ENCODE results near the gene SH2D4B.

Gene SH2D4B

DNA sequence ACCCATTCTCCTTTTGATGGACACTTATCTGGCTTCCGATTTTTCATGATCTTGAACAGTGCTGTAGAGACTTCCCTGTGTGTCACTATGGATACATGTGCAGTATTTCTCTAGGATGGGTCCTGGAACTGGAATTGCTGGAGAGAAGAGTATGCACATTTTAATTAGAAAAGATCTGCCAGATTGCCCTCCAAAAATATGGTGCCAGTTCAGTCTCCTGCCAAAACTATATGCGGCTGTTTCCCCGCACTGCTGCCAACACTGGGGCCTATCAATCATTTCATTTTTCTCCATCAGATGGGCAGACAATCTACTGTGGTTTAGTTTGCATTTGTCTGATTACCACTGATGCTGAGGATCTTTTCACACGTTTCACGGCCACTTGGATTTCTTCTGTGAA is 105.0 kb downstream of the SH2D4B start:
- no peak for DNase-seq (ENCODE audit: low spot score)

DNA sequence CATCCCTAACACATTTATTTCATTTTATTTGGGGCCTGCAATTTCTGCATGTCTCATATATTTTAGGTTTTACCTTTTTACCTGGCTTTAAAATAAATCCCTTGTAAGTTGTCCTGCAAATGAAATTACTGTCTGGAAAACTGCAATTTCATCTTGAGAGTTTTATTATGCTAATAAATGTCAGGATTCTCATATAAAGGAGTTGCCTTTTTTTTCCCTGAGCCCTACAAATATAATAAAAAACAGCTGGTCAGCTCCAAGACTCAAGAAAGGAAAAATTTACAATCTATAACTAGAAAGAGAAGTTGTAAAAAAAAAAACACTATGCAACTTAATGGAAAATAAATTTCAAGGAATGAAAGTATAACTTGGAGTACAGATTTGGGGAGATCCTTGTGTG is 108.7 kb downstream of the SH2D4B start:
- DNase-seq (ENCODE audit: low spot score) = no peak

DNA sequence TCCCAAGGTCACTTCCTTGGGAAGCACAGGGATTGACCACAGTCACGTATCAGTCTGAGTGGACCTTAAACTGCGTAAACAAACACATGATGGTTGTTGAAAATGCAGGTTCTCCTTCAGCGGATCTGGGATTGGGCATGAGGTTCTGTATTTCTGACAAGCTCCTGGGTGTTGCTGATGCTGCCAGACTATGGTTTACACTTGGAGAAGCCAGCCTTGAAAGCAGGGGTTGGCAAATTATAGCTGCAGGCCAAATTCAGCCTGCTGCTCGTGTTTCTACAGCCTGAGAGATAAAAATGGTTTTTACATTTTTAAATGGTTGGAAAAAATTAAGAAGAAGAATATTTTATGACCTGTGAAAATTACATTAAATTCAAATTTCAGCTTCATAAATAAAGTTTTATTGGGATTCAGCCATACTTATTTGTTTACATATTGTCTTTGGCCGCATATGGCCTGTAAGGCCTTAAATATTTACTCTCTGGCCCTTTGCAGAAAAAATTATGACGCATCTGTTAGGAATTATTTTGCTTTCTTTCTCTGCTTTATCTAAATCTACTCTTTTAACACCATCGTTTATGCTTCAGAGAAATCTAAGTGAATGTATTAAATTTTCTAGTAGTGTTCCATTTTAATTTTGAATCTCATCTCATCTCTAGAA is 109.6 kb downstream of the SH2D4B start:
- no peak for DNase-seq (ENCODE audit: low spot score)

DNA sequence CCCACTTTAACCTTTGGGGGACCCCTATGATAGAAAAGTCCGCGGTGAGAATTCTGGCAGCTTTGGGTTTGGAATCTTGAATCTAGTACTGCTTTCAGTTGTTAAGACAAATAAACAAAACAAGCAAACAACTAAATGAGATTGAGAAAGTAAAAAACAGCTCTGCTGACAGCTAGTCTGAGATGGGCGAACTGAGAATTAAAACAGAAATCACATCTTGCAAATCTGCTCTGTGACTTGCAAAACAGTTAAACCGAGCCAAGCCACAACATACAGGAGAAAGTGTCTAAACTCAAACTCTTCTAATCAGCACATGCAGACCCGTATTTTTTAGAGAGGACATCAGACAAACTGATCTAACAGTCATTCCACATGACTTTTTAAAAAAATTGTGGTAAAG is 110.4 kb downstream of the SH2D4B start:
- no peak for DNase-seq (ENCODE audit: low spot score)

DNA sequence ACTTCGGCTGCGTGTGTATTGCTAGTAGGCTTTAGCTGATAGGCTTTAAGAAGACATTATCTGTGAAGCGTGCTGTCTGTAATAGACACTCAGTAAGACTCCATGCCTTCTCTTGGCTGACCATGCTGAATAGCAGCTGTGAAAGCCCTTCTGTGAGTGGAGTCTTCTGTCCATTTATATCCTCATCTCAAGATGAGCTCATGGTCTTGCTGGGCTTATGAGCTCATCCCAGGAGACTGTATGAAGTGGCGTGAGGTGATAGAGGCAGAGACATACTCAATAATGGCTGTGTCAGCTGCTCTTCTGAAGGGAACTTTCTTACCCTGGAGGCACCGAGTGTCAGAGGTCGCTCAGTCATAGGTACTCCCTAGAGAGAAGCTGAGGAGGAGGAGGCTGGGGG is 111.5 kb downstream of the SH2D4B start:
- no peak for DNase-seq (ENCODE audit: low spot score)

DNA sequence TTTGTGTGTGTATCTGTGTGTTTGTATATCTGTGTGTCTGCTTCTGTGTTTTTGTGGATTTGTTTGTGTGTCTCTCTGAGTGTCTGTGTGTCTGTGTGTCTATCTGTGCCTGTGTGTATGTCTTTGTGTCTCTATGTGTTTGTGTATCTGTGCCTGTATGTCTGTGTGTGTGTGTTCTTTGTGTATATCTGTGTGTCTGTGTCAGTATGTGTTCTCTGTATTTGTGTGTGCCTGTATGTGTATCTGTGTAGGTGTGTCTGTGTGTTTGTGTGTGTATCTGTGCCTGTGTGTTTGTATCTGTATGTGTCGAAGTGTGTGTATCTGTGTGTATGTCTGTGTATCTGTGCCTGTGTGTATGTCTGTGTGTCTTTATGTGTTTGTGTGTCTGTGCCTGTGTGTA is 118.2 kb downstream of the SH2D4B start:
- no peak for DNase-seq (ENCODE audit: low spot score)

DNA sequence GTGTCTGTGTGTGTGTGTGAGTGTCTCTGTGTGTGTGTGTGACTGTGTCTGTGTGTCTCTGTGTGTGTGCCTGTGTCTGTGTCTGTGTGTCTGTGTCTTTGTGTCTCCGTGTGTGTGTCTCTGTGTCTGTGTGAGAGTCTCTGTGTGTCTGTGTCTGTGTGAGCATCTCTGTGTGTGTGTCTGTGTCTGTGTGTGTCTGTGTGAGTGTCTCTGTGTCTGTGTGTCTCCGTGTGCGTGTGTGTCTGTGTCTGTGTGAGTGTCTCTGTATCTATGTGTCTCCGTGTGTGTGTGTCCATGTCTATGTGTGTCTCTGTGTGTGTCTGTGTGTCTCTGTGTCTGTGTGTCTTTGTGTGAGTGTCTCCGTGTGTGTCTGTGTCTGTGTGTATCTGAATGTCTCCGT is 120.4 kb downstream of the SH2D4B start:
- DNase-seq (ENCODE audit: low spot score) = no peak

DNA sequence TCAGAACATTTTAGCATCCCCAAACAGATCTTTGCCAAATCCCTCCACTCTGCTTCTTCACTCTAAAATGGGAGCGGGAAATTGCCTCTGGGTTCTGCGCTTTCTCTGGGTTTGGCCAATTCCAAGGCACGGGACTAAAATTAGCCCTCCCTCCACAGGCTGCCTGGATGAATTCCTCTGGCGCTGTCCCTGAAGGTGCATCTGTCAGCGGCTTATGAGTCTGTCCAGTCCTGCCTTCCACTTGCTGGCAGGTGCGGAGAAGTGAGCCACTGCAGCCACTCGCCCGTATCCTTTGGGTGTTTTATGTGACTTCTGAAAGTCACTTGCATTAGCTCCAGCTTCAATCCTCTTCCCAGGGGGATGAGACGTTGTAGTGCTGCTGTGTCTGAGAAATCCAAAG is 121.6 kb downstream of the SH2D4B start:
- DNase-seq (ENCODE audit: low spot score) = no peak

DNA sequence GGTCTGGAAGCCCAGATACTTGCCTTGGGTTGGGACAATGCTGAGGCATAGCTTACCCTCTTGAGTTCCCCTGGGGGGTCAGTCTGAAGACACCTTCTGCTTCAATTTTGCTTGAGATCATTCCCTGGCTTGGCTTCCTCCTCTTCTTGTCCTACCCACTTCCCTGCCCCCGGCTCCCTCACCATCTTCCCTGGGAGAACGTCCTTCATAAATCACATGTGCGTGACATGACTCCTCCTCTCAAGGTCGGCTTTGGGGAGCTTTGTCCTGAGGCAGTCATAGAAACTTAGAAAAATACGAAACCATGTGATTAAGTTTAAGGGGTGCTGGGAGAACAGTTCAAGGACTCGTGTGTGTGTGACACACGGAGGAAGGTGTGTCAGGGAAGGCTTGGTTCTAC is 122.6 kb downstream of the SH2D4B start:
- DNase-seq (ENCODE audit: low spot score) = no peak

DNA sequence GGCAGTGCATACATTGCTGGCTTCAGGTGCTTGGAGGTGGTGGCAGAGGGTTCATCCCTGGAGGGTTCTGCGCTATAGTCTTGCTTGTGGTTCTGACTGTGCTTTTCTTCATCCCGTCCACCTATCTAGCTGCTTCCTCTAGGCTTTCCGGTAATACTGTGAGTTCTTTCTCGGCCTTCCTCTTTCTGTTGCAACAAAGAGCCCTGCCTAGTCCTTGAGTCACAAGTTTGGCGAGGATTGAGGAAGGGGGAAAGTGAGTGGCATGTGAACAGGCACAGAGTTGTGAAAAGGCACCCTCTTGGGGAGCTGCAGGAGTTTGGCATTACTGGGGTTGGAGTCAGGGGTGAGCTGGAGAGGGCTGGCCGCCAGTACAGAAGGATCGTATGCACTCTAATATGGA is 123.0 kb downstream of the SH2D4B start:
- DNase-seq (ENCODE audit: low spot score) = peak; percentile 44

DNA sequence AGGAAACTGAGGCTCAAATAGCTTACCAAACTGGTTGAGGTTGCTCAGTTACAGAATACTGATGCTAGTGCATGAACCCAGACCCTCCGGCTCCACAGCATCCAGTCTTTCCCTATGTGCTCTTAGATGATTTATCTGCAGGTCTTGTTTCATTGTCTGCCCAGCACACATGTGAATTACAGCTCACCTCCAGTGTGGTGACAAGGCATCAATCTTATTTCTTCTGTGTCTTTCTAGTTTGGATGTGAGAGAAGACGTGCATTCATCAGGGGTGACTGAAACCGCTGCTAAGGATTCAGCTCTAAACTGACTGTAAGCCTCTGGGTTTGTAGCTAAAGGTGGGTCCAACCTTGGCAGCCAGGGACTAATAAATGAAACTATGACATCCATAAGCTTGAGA is 123.8 kb downstream of the SH2D4B start:
- no peak for DNase-seq (ENCODE audit: low spot score)

DNA sequence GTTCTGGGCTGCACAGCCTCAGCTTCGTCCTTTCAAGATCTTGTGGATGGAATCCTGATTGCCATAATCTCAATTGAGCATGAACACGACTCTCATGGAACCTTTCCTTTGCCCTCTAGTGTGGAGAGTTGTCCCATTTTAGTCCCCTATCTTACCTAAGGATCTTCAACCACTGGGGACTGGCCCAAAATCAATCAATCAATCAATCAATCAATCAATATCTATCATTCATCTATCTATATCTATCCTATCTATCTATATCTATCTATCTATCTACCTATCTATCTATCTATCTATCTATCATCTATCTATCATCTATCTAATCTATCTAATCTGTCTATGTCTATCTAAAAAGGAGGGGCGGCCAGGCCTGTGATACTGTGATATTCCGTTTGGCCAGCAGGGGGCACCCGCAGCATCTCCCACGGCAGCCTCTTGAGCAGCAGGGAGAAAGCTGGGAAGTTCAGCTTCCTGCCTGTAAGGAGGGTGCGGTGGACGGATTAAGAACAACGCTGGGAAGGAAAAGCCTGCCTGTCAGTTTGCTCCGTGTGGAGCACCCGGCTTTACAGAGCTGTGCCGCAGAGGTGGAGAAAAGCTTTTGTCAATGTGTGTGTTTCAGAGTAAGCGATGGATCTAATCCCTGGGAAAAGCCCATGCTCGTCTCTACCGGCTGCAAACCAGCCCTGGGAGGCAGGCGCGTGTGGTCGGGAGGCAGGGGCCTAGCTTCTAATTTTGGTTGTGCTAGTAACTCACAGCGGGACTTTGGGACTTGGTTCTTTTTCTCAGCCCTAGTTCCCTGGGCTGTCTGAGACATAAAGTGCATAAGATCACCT is 124.9 kb downstream of the SH2D4B start:
- peak; percentile 70 for DNase-seq (ENCODE audit: low spot score)

DNA sequence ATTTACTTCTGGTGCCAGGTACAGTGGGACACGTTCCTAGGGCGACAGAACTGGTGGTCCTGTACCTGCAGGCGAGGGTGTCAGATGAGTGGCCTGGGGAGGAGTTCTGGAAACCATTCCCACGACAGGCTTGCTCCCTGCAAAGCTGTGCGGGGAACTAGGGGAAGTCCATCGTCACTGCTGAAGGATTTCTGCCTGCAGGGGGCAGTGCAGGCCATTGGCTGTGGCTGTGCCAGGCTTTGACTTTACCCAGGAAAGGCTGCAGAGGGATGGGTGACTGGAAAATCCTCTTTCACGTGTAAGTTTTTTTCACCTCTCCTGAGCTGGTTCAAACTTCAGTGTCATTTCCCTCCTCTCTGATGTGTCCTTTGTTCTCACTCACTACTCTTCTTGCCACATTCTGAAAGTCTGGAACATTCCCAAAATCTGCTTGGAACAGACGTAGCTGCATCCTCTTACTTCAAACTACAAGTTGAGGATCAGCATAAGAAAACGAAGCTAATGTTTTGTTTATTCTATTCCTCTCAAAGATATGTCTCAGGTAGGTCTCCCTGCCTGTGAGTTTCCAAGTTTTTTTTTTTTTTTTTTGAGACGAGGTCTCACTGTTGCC is 126.5 kb downstream of the SH2D4B start:
- DNase-seq (ENCODE audit: low spot score) = peak; percentile 58

DNA sequence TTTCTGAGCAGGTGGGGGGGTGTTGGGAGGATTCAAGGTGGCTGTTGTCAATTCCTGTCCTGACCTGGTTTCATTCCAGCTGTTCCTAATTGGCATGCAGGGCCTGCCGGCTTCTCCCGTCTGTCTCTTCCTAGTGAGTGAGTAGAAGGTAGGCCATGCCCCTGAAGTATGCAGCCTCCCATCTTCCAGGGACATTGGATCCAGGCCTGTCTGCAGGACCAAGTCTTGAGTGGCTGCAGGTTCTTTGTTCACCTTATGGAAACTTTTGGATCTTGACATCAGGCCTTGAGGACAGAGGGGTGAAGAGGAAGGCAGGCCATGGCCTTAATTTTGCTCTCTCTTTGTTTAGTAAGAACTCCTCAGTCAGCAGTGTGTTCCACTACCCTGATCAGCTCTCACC is 131.8 kb downstream of the SH2D4B start:
- no peak for DNase-seq (ENCODE audit: low spot score)

DNA sequence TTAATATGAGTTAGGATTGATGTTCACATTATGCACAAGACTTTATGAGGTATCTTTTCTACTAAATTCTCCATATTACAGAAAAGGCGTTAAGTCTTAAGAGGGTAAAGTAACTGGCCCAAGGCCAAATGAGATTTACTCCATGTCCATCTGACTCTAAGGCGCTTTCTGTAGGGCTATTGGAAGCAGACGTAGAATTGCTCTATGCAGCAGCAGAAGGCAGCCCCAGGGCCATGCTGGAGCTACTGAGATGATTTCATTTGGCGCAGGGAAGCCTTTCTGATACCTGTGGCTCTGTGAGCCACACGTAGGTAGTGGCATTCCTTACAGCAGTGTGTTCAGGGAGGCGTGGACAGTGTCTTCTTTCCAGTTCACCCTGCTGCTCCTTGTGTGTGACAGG is 133.1 kb downstream of the SH2D4B start:
- no peak for DNase-seq (ENCODE audit: low spot score)

DNA sequence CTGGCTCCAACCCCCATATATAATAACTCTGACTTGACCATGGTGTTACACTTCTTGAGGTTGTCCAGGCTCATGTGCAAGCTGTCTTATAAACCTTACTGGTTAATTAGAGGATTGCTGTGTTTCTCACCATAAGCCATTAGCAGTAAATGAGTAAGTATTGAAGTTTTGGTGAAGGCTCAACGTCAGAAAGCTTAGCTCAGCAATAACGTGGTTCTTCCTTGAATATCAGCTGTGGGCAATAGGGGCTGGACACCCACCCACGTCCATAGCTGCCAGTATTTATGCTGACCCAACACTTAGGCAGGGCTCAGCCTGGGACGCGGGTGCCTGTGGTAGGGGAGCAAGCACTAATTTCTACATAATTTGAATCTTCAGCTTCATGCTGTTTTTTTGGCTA is 134.1 kb downstream of the SH2D4B start:
- DNase-seq (ENCODE audit: low spot score) = no peak

DNA sequence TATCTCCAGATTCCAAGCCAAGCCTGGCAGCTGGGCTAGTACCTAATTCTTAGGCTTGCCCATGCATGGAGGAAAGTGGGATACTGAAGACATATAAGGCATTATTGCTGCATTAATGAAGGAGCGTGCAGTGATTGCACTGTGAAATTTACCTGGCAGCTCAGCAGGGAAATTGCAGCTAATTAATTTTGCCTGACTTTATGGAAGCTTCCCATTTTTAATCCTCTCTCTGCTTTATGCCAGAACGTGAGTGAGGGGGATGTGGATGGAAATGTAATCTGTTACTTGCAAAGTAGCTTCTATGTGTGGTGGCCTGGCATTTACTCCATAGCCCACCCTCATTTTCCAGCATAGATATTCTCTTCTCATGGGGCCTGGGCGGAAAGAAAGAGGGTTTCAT is 134.9 kb downstream of the SH2D4B start:
- DNase-seq (ENCODE audit: low spot score) = no peak

DNA sequence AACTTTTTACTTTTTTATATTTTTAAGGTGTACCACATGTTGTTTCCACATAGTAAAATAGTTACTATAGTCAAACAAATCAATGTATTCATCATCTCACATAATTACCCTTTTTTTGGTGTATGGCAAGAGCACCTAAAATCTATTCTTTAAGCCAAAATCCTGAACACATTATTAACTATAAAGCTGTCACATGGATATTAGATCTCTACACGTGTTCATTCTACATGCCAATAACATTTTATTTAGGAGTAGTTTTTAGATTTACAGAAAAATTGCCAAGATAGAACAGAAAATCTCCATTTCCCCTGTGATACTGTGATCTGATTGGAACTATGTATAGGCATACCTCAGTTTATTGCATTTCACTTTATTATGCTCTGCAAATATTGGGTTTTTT is 137.1 kb downstream of the SH2D4B start:
- DNase-seq (ENCODE audit: low spot score) = no peak

DNA sequence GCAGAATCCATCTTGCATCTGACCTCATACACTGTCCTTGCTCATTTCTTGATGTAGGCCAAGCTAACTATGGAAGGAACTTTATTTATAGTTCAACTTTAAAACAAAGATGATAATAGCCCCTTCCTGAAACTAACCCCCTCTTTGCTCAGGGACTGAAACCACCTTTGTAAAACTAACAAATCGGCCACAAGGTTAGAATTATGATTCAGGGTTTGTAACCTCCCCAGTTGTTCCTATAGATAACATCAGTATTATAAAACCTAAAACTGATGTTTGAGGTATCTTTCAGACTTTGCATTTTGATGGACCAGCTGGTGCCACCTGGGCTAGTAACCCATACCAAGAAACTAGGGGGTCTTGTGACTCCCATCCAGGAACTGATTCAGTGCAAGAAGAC is 143.4 kb downstream of the SH2D4B start:
- DNase-seq (ENCODE audit: low spot score) = no peak

DNA sequence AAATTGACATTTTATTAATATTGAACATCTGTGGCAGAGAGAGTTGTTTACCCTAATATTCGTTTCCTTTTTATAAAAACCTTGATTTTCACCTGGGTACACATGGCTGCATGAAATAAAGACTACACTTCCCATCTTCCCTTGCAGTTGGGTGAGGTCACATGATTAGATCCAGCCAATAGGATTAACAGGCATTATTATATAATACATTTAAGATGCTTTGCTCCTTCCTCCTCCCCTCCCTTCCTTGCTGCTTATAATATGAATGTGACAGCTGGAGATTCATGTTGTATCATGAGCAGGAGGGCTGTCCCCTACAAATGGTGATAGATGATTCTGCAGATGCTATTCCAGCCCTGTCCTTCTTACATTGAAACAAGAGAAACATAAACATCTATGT is 146.6 kb downstream of the SH2D4B start:
- DNase-seq (ENCODE audit: low spot score) = peak; percentile 26

DNA sequence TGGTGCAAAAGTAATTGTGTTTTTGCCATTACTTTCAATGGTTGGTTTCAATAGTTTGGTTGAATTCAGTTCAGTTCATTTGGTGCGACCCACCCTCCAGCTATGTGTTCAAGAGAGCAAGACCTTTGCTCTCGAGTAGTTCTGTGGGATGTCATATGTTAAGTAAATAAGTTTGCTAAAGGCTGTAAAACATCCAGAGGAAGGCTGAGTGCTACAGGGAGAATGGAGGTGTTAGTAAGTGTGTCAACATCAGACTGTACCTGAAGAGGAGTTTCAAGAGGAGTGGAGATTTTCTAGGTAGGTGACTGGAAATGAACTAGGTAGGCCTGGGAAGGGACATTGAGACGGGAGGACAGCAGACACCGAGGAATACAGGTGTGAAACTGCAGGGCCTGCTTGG is 147.7 kb downstream of the SH2D4B start:
- no peak for DNase-seq (ENCODE audit: low spot score)

DNA sequence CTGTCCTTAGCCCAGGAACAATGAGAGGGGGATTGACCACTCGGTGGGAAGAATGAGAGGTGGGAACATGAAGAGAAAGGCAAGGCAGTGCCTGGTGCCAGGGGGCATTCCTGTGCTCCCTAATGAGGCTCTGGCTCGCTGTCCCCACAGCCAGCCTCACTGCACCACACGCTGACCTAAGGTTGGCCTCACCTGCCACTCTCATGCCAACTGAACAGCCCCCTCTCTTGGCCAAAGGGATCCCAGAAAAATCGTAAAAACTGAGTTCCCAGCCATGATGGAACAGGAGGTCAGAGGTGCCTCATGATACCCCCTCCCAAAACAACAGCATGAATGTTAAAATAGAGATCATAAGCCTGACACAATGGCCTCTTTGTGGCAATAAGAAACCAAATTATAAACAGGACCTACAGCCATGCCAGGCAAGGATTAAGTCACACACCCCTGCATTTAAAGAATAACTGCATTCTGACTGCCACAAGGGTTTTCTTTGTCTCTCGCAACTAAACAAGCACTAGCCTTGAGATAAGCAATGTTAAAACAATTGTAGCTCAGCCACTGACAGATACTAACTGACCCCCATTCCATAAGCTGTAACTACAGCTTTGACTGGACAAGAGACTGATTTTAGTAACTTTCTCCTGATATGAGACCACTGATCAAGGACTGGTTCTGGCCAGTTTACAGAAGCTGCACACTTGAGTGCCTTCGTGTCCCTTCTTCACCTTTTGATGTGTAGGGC is 149.2 kb downstream of the SH2D4B start:
- no peak for DNase-seq (ENCODE audit: low spot score)

DNA sequence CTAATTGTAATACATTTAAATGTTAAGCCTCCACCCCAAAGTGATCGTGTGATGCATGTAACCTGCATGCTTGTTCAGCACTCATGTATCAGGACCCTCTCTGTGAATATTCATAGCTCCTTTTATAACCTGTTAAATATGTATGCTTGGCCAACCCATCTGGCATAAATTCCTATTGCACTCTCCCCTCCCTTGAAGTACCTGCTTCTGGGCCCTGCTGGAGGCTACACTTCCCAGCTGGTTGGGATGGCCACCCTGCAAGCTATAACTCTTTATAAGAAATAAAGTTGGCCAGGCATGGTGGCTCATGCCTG is 149.7 kb downstream of the SH2D4B start:
- DNase-seq (ENCODE audit: low spot score) = no peak
